ENCODE data around the gene CD300A. TPM values are rescaled to one million over a fixed set of nuclear protein-coding genes. Genes with fewer than 3 reads are reported as not detected.

CD300A gene
- total RNA-seq, 2 donors from 2014 or later, result 17.6 to 43.7 TPM

GRCh38 chr17:74445158-74445557 lies 21.3 kb upstream of the CD300A start:
- H3K36me3 Mint-ChIP-seq, result peaks cover under 1% of the 10 kb centered on the region
- H3K27me3 Mint-ChIP-seq, result no peaks in the 10 kb centered on the region
- H3K9me3 Mint-ChIP-seq, result no peaks in the 10 kb centered on the region
- no peak overlapping the region for H3K4me3 Mint-ChIP-seq
- DNase-seq (ENCODE audit: low spot score) (no peak), ATAC-seq (peak in 1 of 2 donors; percentile 17)
- H3K27ac Mint-ChIP-seq, result no peak overlapping the region
- peaks cover 0 to 1% of the 10 kb centered on the region in 2 donors for H3K4me1 Mint-ChIP-seq (ENCODE audit: low read depth in 2 of 2)

GRCh38 chr17:74446551-74447500 lies 19.6 kb upstream of the CD300A start:
- H3K4me1 Mint-ChIP-seq (ENCODE audit: low read depth in 2 of 2), result no peaks in the 10 kb centered on the region
- DNase-seq (ENCODE audit: low spot score) (no peak), ATAC-seq (peak; percentile 55 to 56)
- no peaks in the 10 kb centered on the region for H3K27me3 Mint-ChIP-seq
- H3K36me3 Mint-ChIP-seq, result no peaks in the 10 kb centered on the region
- H3K4me3 Mint-ChIP-seq, result no peak overlapping the region
- no peaks in the 10 kb centered on the region for H3K9me3 Mint-ChIP-seq
- H3K27ac Mint-ChIP-seq, result no peak overlapping the region

- Mint-ChIP-seq H3K4me3 (no peak overlapping the region), H3K27me3 (no peaks in the 10 kb centered on the region), H3K36me3 (no peaks in the 10 kb centered on the region), H3K4me1 (ENCODE audit: low read depth in 2 of 2) (peaks cover 0 to under 1% of the 10 kb centered on the region in 2 donors), H3K27ac (no peak overlapping the region), H3K9me3 (no peaks in the 10 kb centered on the region)
- DNase-seq (ENCODE audit: low spot score) (no peak), ATAC-seq (no peak)
Observed at GRCh38 chr17:74447628-74448159, 18.7 kb upstream of the CD300A start.

GRCh38 chr17:74448756-74449155 lies 17.7 kb upstream of the CD300A start:
- no peak overlapping the region for H3K27ac Mint-ChIP-seq
- H3K36me3 Mint-ChIP-seq, result no peaks in the 10 kb centered on the region
- DNase-seq (ENCODE audit: low spot score), result no peak
- H3K4me3 Mint-ChIP-seq, result no peak overlapping the region
- peaks cover 0 to 3% of the 10 kb centered on the region in 2 donors for H3K4me1 Mint-ChIP-seq (ENCODE audit: low read depth in 2 of 2)
- H3K9me3 Mint-ChIP-seq, result no peaks in the 10 kb centered on the region
- H3K27me3 Mint-ChIP-seq, result no peaks in the 10 kb centered on the region
- ATAC-seq, result no peak

GRCh38 chr17:74449306-74449705 lies 17.1 kb upstream of the CD300A start:
- DNase-seq (ENCODE audit: low spot score), result no peak
- no peaks in the 10 kb centered on the region for H3K27me3 Mint-ChIP-seq
- no peak overlapping the region for H3K4me3 Mint-ChIP-seq
- H3K36me3 Mint-ChIP-seq, result no peaks in the 10 kb centered on the region
- H3K4me1 Mint-ChIP-seq (ENCODE audit: low read depth in 2 of 2), result peaks cover 0 to 3% of the 10 kb centered on the region in 2 donors
- ATAC-seq, result no peak
- H3K9me3 Mint-ChIP-seq, result no peaks in the 10 kb centered on the region
- no peak overlapping the region for H3K27ac Mint-ChIP-seq

GRCh38 chr17:74449773-74450172 lies 16.7 kb upstream of the CD300A start:
- Mint-ChIP-seq H3K36me3 (no peaks in the 10 kb centered on the region), H3K27ac (peak overlapping the region in 1 of 2 donors; percentile 58), H3K27me3 (no peaks in the 10 kb centered on the region), H3K4me3 (no peak overlapping the region), H3K4me1 (ENCODE audit: low read depth in 2 of 2) (peaks cover 0 to 3% of the 10 kb centered on the region in 2 donors), H3K9me3 (no peaks in the 10 kb centered on the region)
- DNase-seq (ENCODE audit: low spot score) (no peak), ATAC-seq (no peak)

DNA sequence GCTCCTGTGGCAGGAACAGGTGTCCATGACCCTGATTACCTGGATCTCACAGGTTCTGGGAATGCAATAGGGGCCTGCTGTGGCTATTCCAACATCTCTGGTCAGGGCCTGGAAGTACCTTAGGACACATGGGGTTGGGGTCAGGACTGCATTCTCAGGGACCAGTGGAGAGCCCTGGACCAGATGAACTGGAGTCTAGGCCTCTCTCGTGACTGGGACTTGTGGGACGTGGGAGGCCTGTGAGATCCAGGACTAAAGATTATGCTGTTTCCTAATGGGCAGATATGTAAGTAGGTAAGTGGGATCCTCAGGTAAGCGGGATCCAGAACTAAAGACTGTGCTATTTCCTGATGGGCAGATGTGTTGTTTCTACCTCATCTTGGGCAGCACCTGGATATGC lies 16.2 kb upstream of the CD300A start:
- Mint-ChIP-seq H3K27me3 (no peaks in the 10 kb centered on the region), H3K4me1 (ENCODE audit: low read depth in 2 of 2) (peaks cover 0 to 3% of the 10 kb centered on the region in 2 donors), H3K27ac (no peak overlapping the region), H3K4me3 (no peak overlapping the region), H3K36me3 (no peaks in the 10 kb centered on the region), H3K9me3 (no peaks in the 10 kb centered on the region)
- no peak for ATAC-seq
- DNase-seq (ENCODE audit: low spot score), result no peak

DNA sequence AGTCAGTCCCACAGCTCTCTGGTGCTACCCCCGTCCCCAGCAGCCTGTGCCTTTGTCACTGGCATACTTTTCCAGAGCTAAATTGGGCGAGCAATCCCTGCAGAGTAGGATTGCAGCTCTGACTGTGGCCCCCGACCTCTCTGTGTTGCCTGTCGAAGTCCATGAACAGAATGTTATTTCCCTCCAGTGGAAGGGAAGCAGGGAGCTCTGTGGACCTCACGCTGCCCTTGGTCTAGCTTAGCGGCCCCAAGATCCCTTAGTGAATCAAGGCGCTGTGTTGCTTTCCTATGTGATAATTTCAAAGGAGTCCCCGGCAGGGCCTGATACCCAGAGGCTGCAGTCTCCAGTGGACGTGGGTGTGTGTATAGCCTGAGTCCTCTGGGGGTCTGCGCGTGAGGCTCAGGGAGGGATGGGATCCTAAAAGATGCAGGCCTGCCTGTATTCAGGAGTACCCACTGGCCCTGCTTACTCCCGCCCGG lies 15.5 kb upstream of the CD300A start:
- Mint-ChIP-seq H3K4me1 (ENCODE audit: low read depth in 2 of 2) (peaks cover 0 to 3% of the 10 kb centered on the region in 2 donors), H3K27me3 (no peaks in the 10 kb centered on the region), H3K4me3 (no peak overlapping the region), H3K27ac (no peak overlapping the region), H3K36me3 (no peaks in the 10 kb centered on the region), H3K9me3 (no peaks in the 10 kb centered on the region)
- ATAC-seq, result no peak
- no peak for DNase-seq (ENCODE audit: low spot score)

DNA sequence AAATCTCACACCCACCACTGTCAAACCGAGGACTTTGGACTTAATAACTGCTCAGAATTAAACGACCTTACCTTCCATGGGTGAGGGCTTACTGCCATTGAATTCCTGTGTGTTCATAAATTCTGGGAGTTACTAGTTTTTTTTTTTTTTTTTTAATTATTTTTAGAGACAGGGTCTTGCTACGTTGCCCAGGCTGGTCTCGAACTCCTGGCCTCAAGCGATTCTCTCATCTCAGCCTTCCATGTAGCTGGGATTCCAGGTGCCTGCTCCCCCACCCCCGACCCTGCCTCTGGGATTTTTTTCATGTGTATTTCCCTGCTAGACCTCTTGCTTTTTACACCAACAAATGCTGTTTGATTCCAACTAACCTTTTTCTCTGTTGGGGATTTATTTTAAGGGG lies 14.9 kb upstream of the CD300A start:
- H3K9me3 Mint-ChIP-seq, result no peaks in the 10 kb centered on the region
- H3K4me3 Mint-ChIP-seq, result no peak overlapping the region
- ATAC-seq (no peak), DNase-seq (ENCODE audit: low spot score) (no peak)
- H3K27me3 Mint-ChIP-seq, result no peaks in the 10 kb centered on the region
- no peaks in the 10 kb centered on the region for H3K36me3 Mint-ChIP-seq
- no peak overlapping the region for H3K27ac Mint-ChIP-seq
- H3K4me1 Mint-ChIP-seq (ENCODE audit: low read depth in 2 of 2), result peaks cover 0 to 3% of the 10 kb centered on the region in 2 donors

GRCh38 chr17:74452033-74452840 lies 14.2 kb upstream of the CD300A start:
- Mint-ChIP-seq H3K27ac (no peak overlapping the region), H3K36me3 (no peaks in the 10 kb centered on the region), H3K9me3 (no peaks in the 10 kb centered on the region), H3K27me3 (no peaks in the 10 kb centered on the region), H3K4me3 (peak overlapping the region; percentile 41), H3K4me1 (ENCODE audit: low read depth in 2 of 2) (peaks cover 5 to 7% of the 10 kb centered on the region in 2 donors)
- ATAC-seq (no peak), DNase-seq (ENCODE audit: low spot score) (no peak)

DNA sequence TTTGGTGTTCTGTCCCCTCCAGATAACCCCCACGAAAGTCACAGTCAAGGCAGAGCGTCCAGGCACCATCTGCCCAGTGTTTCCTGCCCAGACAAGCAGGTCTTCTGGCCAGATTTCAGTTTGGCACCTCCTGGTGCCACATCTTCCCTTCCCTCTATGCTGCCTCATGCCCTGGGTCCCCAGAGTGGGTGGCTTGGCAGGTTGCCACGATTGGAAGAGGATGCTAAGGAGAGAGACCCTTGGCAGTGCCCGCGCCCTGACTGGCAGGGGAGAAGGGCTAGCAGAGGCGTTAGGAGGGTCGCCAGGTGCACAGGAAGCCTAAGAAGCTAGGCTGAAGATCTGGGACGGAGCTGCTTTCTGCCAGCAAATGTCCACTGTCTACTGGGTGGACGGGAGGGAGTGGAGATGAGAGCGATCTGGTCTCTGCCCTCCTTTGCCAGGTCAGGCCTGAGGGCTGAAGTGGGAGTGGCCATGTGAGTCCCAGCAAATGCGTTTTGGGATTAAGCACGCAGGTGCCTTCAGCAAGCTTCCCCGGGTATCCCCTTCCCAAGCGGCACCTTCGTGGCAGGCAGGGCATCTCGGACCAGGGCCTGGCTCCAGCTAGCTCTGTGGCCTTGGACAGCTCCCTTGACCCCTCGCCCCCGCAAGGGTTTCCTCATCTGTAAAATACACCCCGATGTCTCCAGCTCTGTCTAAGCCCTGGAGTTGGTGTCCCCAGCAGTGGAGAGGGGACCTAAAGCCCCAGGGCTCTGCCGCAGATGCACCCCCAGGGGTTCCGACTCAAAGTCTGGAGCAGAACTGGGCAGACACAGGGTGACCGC lies 13.4 kb upstream of the CD300A start:
- Mint-ChIP-seq H3K9me3 (no peaks in the 10 kb centered on the region), H3K4me3 (peak overlapping the region; percentile 41), H3K4me1 (ENCODE audit: low read depth in 2 of 2) (peaks cover 9 to 13% of the 10 kb centered on the region in 2 donors), H3K27me3 (no peaks in the 10 kb centered on the region), H3K36me3 (no peaks in the 10 kb centered on the region), H3K27ac (no peak overlapping the region)
- ATAC-seq (no peak), DNase-seq (ENCODE audit: low spot score) (no peak)

GRCh38 chr17:74453665-74454196 lies 12.7 kb upstream of the CD300A start:
- H3K27ac Mint-ChIP-seq, result no peak overlapping the region

More at GRCh38 chr17:74453665-74454196, 12.7 kb upstream of the CD300A start:
- Mint-ChIP-seq H3K36me3 (no peaks in the 10 kb centered on the region), H3K4me1 (ENCODE audit: low read depth in 2 of 2) (peaks cover 13 to 15% of the 10 kb centered on the region in 2 donors), H3K27me3 (no peaks in the 10 kb centered on the region), H3K9me3 (no peaks in the 10 kb centered on the region), H3K4me3 (peak overlapping the region; percentile 20)
- no peak for DNase-seq (ENCODE audit: low spot score)
- peak; percentile 96 to 97 for ATAC-seq
